PC-9 (cell line): ENCODE data around the gene CDC26. TPM values are rescaled to one million over a fixed set of nuclear protein-coding genes. Genes with fewer than 3 reads are reported as not detected.

Source experiments
- BruUV-seq: library from RNA; stranded (reverse); fragments of 400-500 nt; replicated peaks from 2 replicates; lab custom pipeline; 2021; lab: Mats Ljungman, UMichigan
- CTCF ChIA-PET: fragments of 300-600 bp; sonication (Branson Sonifier 250); formaldehyde crosslinking; loops from one replicate; lab custom pipeline; 2022; ENCODE audit warnings: antibody characterized with exemption; lab: Charles Lee
- POLR2A ChIA-PET: fragments of 300-600 bp; sonication (Branson Sonifier 250); formaldehyde crosslinking; loops from one replicate; lab custom pipeline; 2022; ENCODE audit warnings: antibody characterized with exemption; ENCODE audit not compliant: unreplicated experiment; lab: Charles Lee
- DNase-seq, 2 experiments: peaks; one replicate each; pipeline versions ENCODE4 v3.0.0 to v3.0.0-alpha.2; 2015 to 2022; ENCODE audit warnings: mixed read lengths in 1 of 2
- H2AFZ ChIP-seq: fragments of 200-600 bp; sonication (generic); 2 replicates; pipeline ENCODE4 v1.8.1; 2017; ENCODE audit warnings: antibody characterized with exemption
- H3F3A ChIP-seq: fragments of 200-600 bp; sonication (generic); 2 replicates; pipeline ENCODE4 v1.8.1; 2017; ENCODE audit warnings: antibody characterized with exemption, mild to moderate bottlenecking, low read depth; ENCODE audit not compliant: insufficient read depth
- H3K27ac ChIP-seq: fragments of 200-600 bp; sonication (generic); 2 replicates; pipeline ENCODE4 v1.6.1; 2016; ENCODE audit warnings: mixed run types
- H3K27me3 ChIP-seq: fragments of 200-600 bp; sonication (generic); 2 replicates; pipeline ENCODE4 v1.6.1; 2016; ENCODE audit warnings: low read depth, mixed run types; ENCODE audit not compliant: insufficient read depth
- H3K36me3 ChIP-seq: fragments of 200-600 bp; sonication (generic); 2 replicates; pipeline ENCODE4 v1.6.1; 2016; ENCODE audit warnings: low read depth, mixed run types
- H3K4me1 ChIP-seq: fragments of 200-600 bp; sonication (generic); replicated peaks from 2 replicates; pipeline ENCODE4 v1.6.1; 2016; ENCODE audit warnings: mixed run types; ENCODE audit not compliant: insufficient read depth
- H3K4me2 ChIP-seq: fragments of 200-600 bp; sonication (generic); 2 replicates; pipeline ENCODE4 v1.6.1; 2017; ENCODE audit warnings: mixed run types
- H3K4me3 ChIP-seq: fragments of 200-600 bp; sonication (generic); 2 replicates; pipeline ENCODE4 v1.6.1; 2016; ENCODE audit warnings: mixed run types
- H3K79me2 ChIP-seq: fragments of 200-600 bp; sonication (generic); 2 replicates; pipeline ENCODE4 v1.6.1; 2017; ENCODE audit warnings: low read depth, mixed run types
- H3K9me2 ChIP-seq: fragments of 200-600 bp; sonication (generic); 2 replicates; pipeline ENCODE4 v1.8.1; 2017; ENCODE audit warnings: mild to moderate bottlenecking; ENCODE audit not compliant: insufficient read depth
- H3K9me3 ChIP-seq: fragments of 200-600 bp; sonication (generic); 2 replicates; pipeline ENCODE4 v1.8.1; 2016; ENCODE audit warnings: low read depth; ENCODE audit not compliant: insufficient read depth
- H4K20me1 ChIP-seq: fragments of 200-600 bp; sonication (generic); 2 replicates; pipeline ENCODE4 v1.8.1; 2017; ENCODE audit not compliant: insufficient read depth
- CTCF ChIP-seq: fragments of 200-600 bp; sonication (generic); conservative IDR thresholded peaks from 2 replicates; pipeline ENCODE4 v1.6.1; 2017; ENCODE audit warnings: mixed run types, antibody characterized with exemption, mild to moderate bottlenecking, moderate library complexity
- EZH2 ChIP-seq: fragments of 200-600 bp; sonication (generic); IDR thresholded peaks from 2 replicates; pipeline ENCODE4 v1.8.0; 2017; ENCODE audit warnings: antibody characterized with exemption, low read depth
- intact Hi-C: fragments of 100-400 bp; cut with micrococcal nuclease; formaldehyde crosslinking; loops from one replicate; pipeline ENCODE4 v1.10.0; 2022; ENCODE audit not compliant: unreplicated experiment
- total RNA-seq: library from RNA; stranded (reverse); gene quantifications from 2 replicates; pipeline ENCODE4 v1.2.3, GENCODE V29; 2021

Gene CDC26
- total RNA-seq, 1 experiment from 2014 or later = 43.4 TPM

- intact Hi-C loops = no loop called here
- Histone ChIP-seq H3K9me3 (no peaks in the 10 kb centered on the region), H3K79me2 (no peaks in the 10 kb centered on the region), H3K4me1 (no peaks in the 10 kb centered on the region), H3F3A (no peaks in the 10 kb centered on the region), H3K9me2 (no peaks in the 10 kb centered on the region), H3K4me3 (no peak overlapping the region), H3K4me2 (no peak overlapping the region), H3K27me3 (no peaks in the 10 kb centered on the region), H4K20me1 (no peaks in the 10 kb centered on the region), H3K36me3 (no peaks in the 10 kb centered on the region), H3K27ac (no peak overlapping the region), H2AFZ (no peak overlapping the region)
- no TSS peak for BruUV-seq
- TF ChIP-seq CTCF = no peak
- no peak for TF ChIP-seq EZH2
- DNase-seq = no peak
- ChIA-PET CTCF (no interaction called here), POLR2A (no interaction called here)
Observed at GRCh38 chr9:113257863-113258262, 17.5 kb downstream of the CDC26 start.

- no peak for DNase-seq
- Histone ChIP-seq H3K27ac (no peak overlapping the region), H3K79me2 (no peaks in the 10 kb centered on the region), H3K9me2 (no peaks in the 10 kb centered on the region), H3F3A (no peaks in the 10 kb centered on the region), H3K4me1 (no peaks in the 10 kb centered on the region), H3K36me3 (no peaks in the 10 kb centered on the region), H2AFZ (no peak overlapping the region), H3K4me3 (no peak overlapping the region), H3K27me3 (no peaks in the 10 kb centered on the region), H3K9me3 (no peaks in the 10 kb centered on the region), H4K20me1 (no peaks in the 10 kb centered on the region), H3K4me2 (no peak overlapping the region)
- BruUV-seq = no TSS peak
- ChIA-PET CTCF (no interaction called here), POLR2A (no interaction called here)
- TF ChIP-seq EZH2 = no peak
- TF ChIP-seq CTCF = no peak
- intact Hi-C loops = no loop called here
Observed at GRCh38 chr9:113255438-113255837, 19.9 kb downstream of the CDC26 start.

GRCh38 chr9:113254991-113255390 lies 20.4 kb downstream of the CDC26 start:
- ChIA-PET CTCF (no interaction called here), POLR2A (no interaction called here)
- no peaks in the 10 kb centered on the region for H3K4me1 ChIP-seq
- no peak for DNase-seq
- no peak overlapping the region for H3K27ac ChIP-seq
- intact Hi-C loops = no loop called here
- H3K4me2 ChIP-seq = no peak overlapping the region
- no peak overlapping the region for H2AFZ ChIP-seq
- TF ChIP-seq CTCF (no peak), EZH2 (no peak)
- H4K20me1 ChIP-seq = no peaks in the 10 kb centered on the region
- H3F3A ChIP-seq = no peaks in the 10 kb centered on the region
- H3K9me3 ChIP-seq = no peaks in the 10 kb centered on the region
- no peak overlapping the region for H3K4me3 ChIP-seq
- H3K27me3 ChIP-seq = no peaks in the 10 kb centered on the region
- H3K36me3 ChIP-seq = no peaks in the 10 kb centered on the region
- H3K9me2 ChIP-seq = no peaks in the 10 kb centered on the region
- no TSS peak for BruUV-seq
- H3K79me2 ChIP-seq = no peaks in the 10 kb centered on the region
